NAMALWA (cell line): ENCODE data around the gene ZCWPW1.

Experiments used
- DNase-seq: peaks from one replicate; pipeline ENCODE4 v3.0.0-alpha.2; 2015; ENCODE audit warnings: low spot score

Gene ZCWPW1

DNA sequence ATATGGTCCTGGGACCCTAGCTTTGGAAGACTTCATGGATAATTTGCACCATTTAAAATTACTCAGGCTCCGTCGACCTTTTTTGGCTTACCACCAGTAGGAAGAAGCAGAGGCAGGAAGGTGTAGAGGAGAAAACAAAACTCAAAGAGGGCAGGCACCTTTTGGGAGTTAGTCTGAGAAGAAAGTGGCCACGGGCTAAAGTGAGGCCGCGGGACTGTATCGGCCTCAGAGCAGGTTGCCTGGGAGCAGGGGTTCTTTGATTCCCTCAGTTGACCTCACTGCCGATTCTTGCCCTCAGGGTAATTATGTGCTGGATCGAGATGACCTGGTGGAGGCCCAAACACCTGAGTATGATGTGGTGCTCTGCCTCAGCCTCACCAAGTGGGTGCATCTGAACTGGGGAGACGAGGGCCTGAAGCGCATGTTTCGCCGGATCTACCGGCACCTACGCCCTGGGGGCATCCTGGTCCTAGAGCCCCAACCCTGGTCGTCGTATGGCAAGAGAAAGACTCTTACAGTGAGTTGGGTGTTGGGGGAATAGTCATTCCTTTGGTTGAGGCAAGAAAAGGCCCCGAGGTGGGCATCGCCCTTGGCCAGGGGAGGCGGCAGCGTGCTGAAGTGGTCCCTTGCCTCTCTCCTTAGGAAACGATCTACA, 4.2 kb upstream of the ZCWPW1 start:
- DNase-seq: no peak

DNA sequence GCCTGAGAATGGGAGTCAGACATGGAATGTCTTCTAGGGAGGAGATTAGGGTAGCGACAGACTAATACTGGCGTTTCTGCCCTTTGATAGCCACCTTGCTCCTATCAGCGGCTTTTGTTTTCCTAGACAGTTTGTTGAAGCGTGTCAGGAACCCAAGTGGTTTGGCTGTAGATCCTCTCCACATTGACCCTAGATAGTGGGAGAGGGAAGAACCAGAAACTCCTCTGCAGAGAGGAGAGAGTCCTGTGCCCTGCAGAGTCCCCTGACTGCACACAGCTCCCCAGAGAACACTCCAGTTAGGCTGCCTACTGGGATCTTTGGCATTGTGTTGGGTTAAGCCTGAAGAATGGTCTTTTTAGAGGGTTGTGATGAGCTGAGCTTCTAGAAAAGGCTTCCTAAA, 3.5 kb upstream of the ZCWPW1 start:
- peak; percentile 27 for DNase-seq

- DNase-seq: no peak
These were observed 2.8 kb upstream of the ZCWPW1 start for GRCh38 chr7:100431286-100431735.

GRCh38 chr7:100430493-100431285, 2.2 kb upstream of the ZCWPW1 start:
- no peak for DNase-seq

GRCh38 chr7:100429637-100430492, 1.4 kb upstream of the ZCWPW1 start, which contains the start of gene MEPCE:
MEPCE (plus strand) TSS chr7:100429831; CDS start chr7:100430019, 188 bp downstream.
- peak; percentile 99 for DNase-seq

GRCh38 chr7:100428967-100429636, 599 bp upstream of the ZCWPW1 start:
- peak; percentile 100 for DNase-seq

GRCh38 chr7:100427762-100428198, 723 bp downstream of the ZCWPW1 start:
- no peak for DNase-seq

- no peak for DNase-seq
These were observed 2.0 kb downstream of the ZCWPW1 start for GRCh38 chr7:100426516-100426915.

DNA sequence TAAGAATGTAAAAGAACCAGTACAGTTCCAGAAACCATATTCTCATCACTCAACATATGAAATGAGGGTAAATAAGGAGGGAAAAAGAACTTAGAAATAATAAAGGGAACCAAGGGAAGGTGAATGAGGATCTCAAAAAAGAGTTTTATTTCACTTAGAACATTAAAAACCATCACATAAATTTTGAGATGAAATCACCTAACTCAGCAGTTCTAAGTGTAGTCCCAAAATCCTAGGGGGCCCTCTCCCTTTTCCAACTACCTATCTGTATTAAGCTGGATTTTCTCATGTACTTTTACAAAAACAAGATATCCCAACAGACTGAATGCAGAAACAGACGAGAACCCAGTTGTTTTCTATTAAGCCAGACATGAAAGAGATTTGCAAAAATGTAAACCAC, 3.2 kb downstream of the ZCWPW1 start:
- DNase-seq: no peak

- DNase-seq: no peak
These were observed 5.2 kb downstream of the ZCWPW1 start for GRCh38 chr7:100423315-100423714.

DNA sequence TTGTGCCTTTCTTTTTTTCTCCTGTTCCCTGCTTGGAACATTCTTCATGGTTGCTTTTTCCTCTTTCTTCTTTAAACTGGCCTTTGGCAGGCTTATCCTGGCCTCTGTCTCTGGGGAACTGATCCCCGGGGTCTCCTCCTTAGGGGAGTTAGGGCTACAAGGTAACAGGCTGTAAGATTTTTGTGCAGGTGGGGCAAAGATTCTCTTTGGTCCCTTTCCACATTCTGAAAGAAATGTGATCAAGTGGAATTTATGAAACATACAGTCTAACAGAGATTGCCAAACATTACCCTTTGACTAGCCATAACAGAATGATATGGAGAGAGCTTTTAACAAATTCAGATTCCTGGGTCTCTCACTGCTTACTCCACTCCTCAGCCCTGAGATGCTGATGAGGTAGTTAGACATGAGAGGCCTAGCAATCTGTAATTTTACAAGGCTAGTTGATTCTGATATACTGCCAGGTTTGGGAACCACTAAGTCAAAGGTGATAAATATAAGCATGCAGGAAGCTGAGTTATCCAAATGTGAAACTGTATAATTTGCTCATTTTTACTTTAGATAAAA, 8.8 kb downstream of the ZCWPW1 start:
- no peak for DNase-seq

- peak; percentile 31 for DNase-seq
These were observed 9.4 kb downstream of the ZCWPW1 start for GRCh38 chr7:100418930-100419659.

DNA sequence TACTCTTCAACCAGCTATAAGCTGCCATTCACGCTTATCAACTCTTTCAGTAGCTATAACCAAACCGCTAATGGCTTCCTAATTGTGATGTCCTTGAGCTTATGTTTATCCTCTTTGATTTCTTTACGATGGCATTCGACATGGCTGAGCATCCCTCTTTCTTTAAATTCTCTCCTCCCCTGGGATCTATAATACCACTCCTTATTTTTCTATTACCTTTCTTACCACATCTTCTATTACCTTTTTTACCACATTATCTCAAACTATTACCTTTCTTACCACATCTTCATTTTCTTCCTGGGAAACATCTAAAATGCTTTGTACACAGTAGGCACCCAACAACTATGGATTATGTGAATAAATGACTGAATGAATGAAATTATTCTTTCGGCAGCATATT, 13.1 kb downstream of the ZCWPW1 start:
- no peak for DNase-seq

DNA sequence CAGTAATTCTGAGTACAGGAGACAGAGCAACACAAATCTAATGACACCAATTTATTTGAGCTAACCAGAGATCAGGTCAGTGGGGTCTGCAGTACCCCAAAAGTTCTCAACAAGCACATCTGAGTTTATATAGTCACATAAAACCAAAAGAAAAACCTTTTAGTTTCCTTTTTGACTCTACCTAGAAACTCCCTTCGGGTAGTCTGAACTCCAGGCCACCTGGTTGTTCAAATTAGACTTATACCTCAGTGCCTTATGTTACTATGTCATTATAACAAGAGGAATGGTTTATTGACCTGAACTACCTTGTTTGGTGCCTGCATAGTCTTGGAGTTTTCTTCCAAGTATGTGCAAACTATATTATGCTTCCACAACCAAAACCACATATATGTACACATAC, 14.6 kb downstream of the ZCWPW1 start:
- no peak for DNase-seq

- no peak for DNase-seq
These were observed 15.2 kb downstream of the ZCWPW1 start for GRCh38 chr7:100413346-100413745.

GRCh38 chr7:100411101-100411500, 17.4 kb downstream of the ZCWPW1 start:
- no peak for DNase-seq

DNA sequence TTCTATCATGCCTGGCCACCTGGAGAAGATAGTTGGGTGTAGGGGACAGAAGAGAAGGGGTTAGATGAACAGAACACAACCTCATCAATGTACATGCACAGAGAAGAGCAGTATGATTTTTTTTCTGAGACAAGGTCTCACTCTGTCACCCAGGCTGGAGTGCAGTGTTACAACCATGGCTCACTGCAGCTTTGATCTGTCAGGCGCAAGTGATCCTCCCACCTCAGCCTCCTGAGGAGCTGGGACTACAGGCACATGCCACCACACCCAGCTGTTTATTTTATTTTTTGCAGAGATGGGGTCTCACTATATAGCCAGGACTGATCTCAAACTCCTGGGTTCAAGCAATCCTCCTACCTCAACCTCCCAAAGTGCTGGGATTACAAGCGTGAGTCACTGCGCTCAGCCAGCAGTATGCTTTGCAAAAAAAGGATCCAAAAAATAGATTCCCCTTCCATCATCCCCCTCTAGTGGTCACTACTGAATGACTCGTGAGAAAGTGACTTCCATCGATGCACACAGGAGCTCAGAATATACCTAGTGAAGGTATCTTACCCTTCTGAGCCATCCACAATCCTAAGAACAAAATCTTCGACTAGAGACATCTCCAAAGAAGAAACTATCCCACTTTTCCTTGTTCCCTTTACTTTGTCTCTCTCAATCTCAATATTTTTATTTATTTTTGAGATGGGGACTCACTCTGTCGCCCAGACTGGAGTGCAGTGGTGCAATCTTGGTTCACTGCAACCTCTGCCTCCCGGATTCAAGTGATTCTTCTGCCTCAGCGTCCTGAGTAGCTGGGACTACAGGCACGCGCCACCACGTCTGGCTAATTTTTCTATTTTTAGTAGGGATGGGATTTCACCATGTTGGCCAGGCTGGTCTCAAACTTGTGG, 21.0 kb downstream of the ZCWPW1 start:
- DNase-seq: peak; percentile 94

DNA sequence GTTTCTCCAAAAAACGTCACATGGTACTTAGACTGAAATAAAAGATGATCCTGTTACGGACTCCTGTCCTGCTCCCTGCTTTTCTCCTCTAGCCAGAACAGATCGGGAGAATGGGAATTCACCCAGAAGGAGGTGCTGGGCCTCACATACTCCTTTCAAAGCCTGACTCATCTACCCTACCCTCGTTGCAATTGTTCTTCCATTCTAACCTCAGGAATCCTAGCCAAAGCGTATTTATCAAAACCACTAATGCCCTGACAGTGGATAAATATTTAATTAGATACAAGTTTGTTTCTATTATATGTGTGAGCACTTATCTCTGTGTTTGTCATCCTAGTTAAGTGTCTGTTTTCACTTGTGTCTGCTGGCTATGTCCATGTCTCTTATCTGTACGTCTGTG, 21.7 kb downstream of the ZCWPW1 start:
- no peak for DNase-seq

DNA sequence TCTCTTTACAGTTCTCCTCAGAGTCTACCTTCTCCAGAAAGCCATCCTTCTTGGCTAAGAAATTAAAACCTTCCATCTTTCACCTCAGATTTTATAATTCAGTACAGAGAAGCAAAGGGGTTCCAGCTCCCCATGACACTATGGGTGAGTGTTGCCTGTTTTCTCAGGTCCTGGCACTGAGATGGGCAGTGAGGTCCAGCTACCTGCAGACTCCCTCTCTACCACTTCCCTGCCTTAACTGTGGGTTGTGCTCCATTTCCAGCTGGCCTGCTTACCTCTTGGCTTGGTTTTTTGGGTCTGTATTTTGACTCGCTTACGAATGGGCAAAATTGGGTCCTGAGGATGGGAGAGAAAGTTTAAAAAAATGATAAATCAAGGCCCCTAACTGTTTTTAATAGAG, 26.3 kb downstream of the ZCWPW1 start:
- no peak for DNase-seq

- no peak for DNase-seq
These were observed 26.7 kb downstream of the ZCWPW1 start for GRCh38 chr7:100401811-100402210.
